Upper lobe of left lung (tissue), 6 donors: ENCODE data around the gene CD82. TPM values are rescaled to one million over a fixed set of nuclear protein-coding genes. Genes with fewer than 3 reads are reported as not detected.

ENCODE experiments used
- ATAC-seq, 2 donors: fragments of 200-7000 bp; cut with Tn5 transposase; one replicate each; pipeline ENCODE4 v1.9.1; 2022; ENCODE audit warnings: mild to moderate bottlenecking in 2 of 2, moderate library complexity in 2 of 2; ENCODE audit not compliant: low FRiP score in 2 of 2
- DNase-seq, 2 donors: peaks; one replicate each; pipeline ENCODE4 v3.0.0-alpha.2; 2019 to 2020
- H3K27ac ChIP-seq, 4 donors: fragments of 200-600 bp; sonication (generic); one replicate each; pipeline ENCODE4 v1.5.1; 2016 to 2019
- H3K27me3 ChIP-seq, 4 donors: fragments of 200-600 bp; sonication (generic); one replicate each; pipeline ENCODE4 v1.5.1; 2017 to 2019
- H3K36me3 ChIP-seq, 4 donors: fragments of 200-600 bp; sonication (generic); one replicate each; pipeline ENCODE4 v1.5.1; 2016 to 2019
- H3K4me1 ChIP-seq, 4 donors: fragments of 200-600 bp; sonication (generic); one replicate each; pipeline ENCODE4 v1.5.1; 2018 to 2019
- H3K4me3 ChIP-seq, 4 donors: fragments of 200-600 bp; sonication (generic); one replicate each; pipeline ENCODE4 v1.5.1; 2017 to 2019; ENCODE audit warnings: mild to moderate bottlenecking in 2 of 4, moderate library complexity in 1 of 4
- H3K9me3 ChIP-seq, 4 donors: fragments of 200-600 bp; sonication (generic); one replicate each; pipeline ENCODE4 v1.5.1; 2018 to 2019
- CTCF ChIP-seq, 6 experiments: fragments of 450-650 bp in 4 of 6; fragments of 200-600 bp in 2 of 6; sonication (generic) in 2 of 6; IDR thresholded peaks; one replicate each; pipeline ENCODE4 v1.5.1; 2016 to 2019; ENCODE audit warnings: antibody characterized with exemption in 6 of 6
- EP300 ChIP-seq, 4 donors: sonication (generic); formaldehyde crosslinking; IDR thresholded peaks; one replicate each; pipeline ENCODE4 v1.5.1; 2017; ENCODE audit warnings: antibody characterized with exemption in 4 of 4, control low read depth in 2 of 4
- POLR2A ChIP-seq, 4 donors: fragments of 450-650 bp; IDR thresholded peaks; one replicate each; pipeline ENCODE4 v1.5.1; 2016 to 2017; ENCODE audit warnings: antibody characterized with exemption in 4 of 4, mild to moderate bottlenecking in 2 of 4
- POLR2AphosphoS5 ChIP-seq, 2 donors: sonication (generic); formaldehyde crosslinking; IDR thresholded peaks; one replicate each; pipeline ENCODE4 v1.5.1; 2017; ENCODE audit warnings: antibody characterized with exemption in 2 of 2
- WGBS, 2 donors: methylation state at CpG; one replicate each; pipeline ENCODE4 v1.1.5; 2017 to 2018; 5-methylcytosine and 5-hydroxymethylcytosine counted together
- total RNA-seq, 6 donors: library from RNA; depleted of rRNA in 4 of 6; stranded (reverse); fragments of >200 nt in 4 of 6; gene quantifications; one replicate each; pipeline versions ENCODE4 v1.1.0 to v1.2.1, GENCODE V29; 2016 to 2021
- donor health status: DM: no; HTN: no; CAD: no; lungs with moderate emphysema.
- donor health status: DM: no; HTN: yes; CAD: no; lungs with severe emphysema.

CD82 gene
- total RNA-seq, 6 donors from 2014 or later: 29.8 to 148 (median 69.9) TPM

- Histone ChIP-seq H3K27ac (peak overlapping the region in 2 of 4 donors; percentile 75 to 77), H3K4me3 (no peak overlapping the region), H3K4me1 (peaks cover 54 to 86% (median 67%) of the 10 kb centered on the region in 4 donors), H3K27me3 (no peaks in the 10 kb centered on the region), H3K9me3 (no peaks in the 10 kb centered on the region), H3K36me3 (peaks cover 0 to 5% (median 0%) of the 10 kb centered on the region in 4 donors)
- no peak for TF ChIP-seq POLR2A (IDR thresholded peaks at IDR 0.05)
- no peak for TF ChIP-seq POLR2AphosphoS5 (IDR thresholded peaks at IDR 0.05)
- TF ChIP-seq EP300 (IDR thresholded peaks at IDR 0.05): no peak
- no peak for TF ChIP-seq CTCF (IDR thresholded peaks at IDR 0.05)
- WGBS, 2 donors: 86 to 96% methylated on average over 3 to 4 of the region's 4 CpGs
- DNase-seq: no peak
- ATAC-seq: no peak
These were observed 11.2 kb downstream of the CD82 start for GRCh38 chr11:44576656-44577055.

- H3K4me3 ChIP-seq: no peak overlapping the region
- H3K27me3 ChIP-seq: no peaks in the 10 kb centered on the region
- WGBS, 2 donors: 66 to 90% methylated on average over 7 of the region's 7 CpGs
- peak overlapping the region in 2 of 4 donors; percentile 75 to 77 for H3K27ac ChIP-seq
- peaks cover 54 to 80% (median 67%) of the 10 kb centered on the region in 4 donors for H3K4me1 ChIP-seq
- DNase-seq (no peak), ATAC-seq (no peak)
- H3K36me3 ChIP-seq: peaks cover 0 to 9% (median 0%) of the 10 kb centered on the region in 4 donors
- H3K9me3 ChIP-seq: no peaks in the 10 kb centered on the region
- TF ChIP-seq POLR2AphosphoS5 (IDR thresholded peaks at IDR 0.05) (no peak), EP300 (IDR thresholded peaks at IDR 0.05) (no peak), CTCF (IDR thresholded peaks at IDR 0.05) (no peak), POLR2A (IDR thresholded peaks at IDR 0.05) (no peak)
These were observed 11.9 kb downstream of the CD82 start for GRCh38 chr11:44577231-44577830.

GRCh38 chr11:44578279-44578678, 12.8 kb downstream of the CD82 start:
- TF ChIP-seq EP300 (IDR thresholded peaks at IDR 0.05) (no peak), POLR2AphosphoS5 (IDR thresholded peaks at IDR 0.05) (no peak), CTCF (IDR thresholded peaks at IDR 0.05) (no peak), POLR2A (IDR thresholded peaks at IDR 0.05) (no peak)
- H3K36me3 ChIP-seq: peaks cover 0 to 17% (median 0%) of the 10 kb centered on the region in 4 donors
- H3K4me3 ChIP-seq: no peak overlapping the region
- DNase-seq: no peak
- no peaks in the 10 kb centered on the region for H3K9me3 ChIP-seq
- H3K27ac ChIP-seq: peak overlapping the region; percentile 27 to 77 (median 64)
- peaks cover 50 to 75% (median 64%) of the 10 kb centered on the region in 4 donors for H3K4me1 ChIP-seq
- no peak for ATAC-seq
- no peaks in the 10 kb centered on the region for H3K27me3 ChIP-seq
- WGBS, 2 donors: 65 to 70% methylated on average over 5 of the region's 5 CpGs

- Histone ChIP-seq H3K27ac (peak overlapping the region in 3 of 4 donors; percentile 54 to 77 (median 75)), H3K36me3 (peaks cover 0 to 17% (median 0%) of the 10 kb centered on the region in 4 donors), H3K27me3 (no peaks in the 10 kb centered on the region), H3K4me3 (no peak overlapping the region), H3K9me3 (no peaks in the 10 kb centered on the region), H3K4me1 (peaks cover 44 to 74% (median 61%) of the 10 kb centered on the region in 4 donors)
- TF ChIP-seq CTCF (IDR thresholded peaks at IDR 0.05) (no peak), POLR2A (IDR thresholded peaks at IDR 0.05) (no peak), POLR2AphosphoS5 (IDR thresholded peaks at IDR 0.05) (no peak), EP300 (IDR thresholded peaks at IDR 0.05) (no peak)
- 57 to 62% methylated on average over 1 to 4 of the region's 6 CpGs for WGBS, 2 donors
- ATAC-seq: no peak
- no peak for DNase-seq
These were observed 13.9 kb downstream of the CD82 start for GRCh38 chr11:44579302-44579761.
